Parathyroid adenoma (tissue), 2 donors: ENCODE data around the gene VILL.

ENCODE experiments used
- H2AFZ ChIP-seq: fragments of 300-600 bp; sonication (generic); one replicate; pipeline ENCODE4 v1.7.0; 2017; ENCODE audit warnings: antibody characterized with exemption, mild to moderate bottlenecking
- H3K27ac ChIP-seq: fragments of 300-600 bp; sonication (generic); one replicate; pipeline ENCODE4 v1.7.0; 2017
- H3K27me3 ChIP-seq: fragments of 300-600 bp; sonication (generic); one replicate; pipeline ENCODE4 v1.7.0; 2017; ENCODE audit warnings: low read length; ENCODE audit not compliant: control insufficient read depth, insufficient read depth
- H3K36me3 ChIP-seq: fragments of 300-600 bp; sonication (generic); one replicate; pipeline ENCODE4 v1.7.0; 2017; ENCODE audit warnings: low read length; ENCODE audit not compliant: control insufficient read depth, insufficient read depth
- H3K4me1 ChIP-seq: fragments of 300-600 bp; sonication (generic); one replicate; pipeline ENCODE4 v1.7.0; 2017; ENCODE audit warnings: control low read depth
- H3K4me2 ChIP-seq: fragments of 300-600 bp; sonication (generic); one replicate; pipeline ENCODE4 v1.7.0; 2017; ENCODE audit warnings: low read length
- H3K4me3 ChIP-seq: fragments of 300-600 bp; sonication (generic); one replicate; pipeline ENCODE4 v1.7.0; 2017; ENCODE audit warnings: low read depth, low read length
- H3K79me2 ChIP-seq: fragments of 300-600 bp; sonication (generic); one replicate; pipeline ENCODE4 v1.7.0; 2017; ENCODE audit warnings: control low read depth
- H3K9ac ChIP-seq: fragments of 300-600 bp; sonication (generic); one replicate; pipeline ENCODE4 v1.7.0; 2017; ENCODE audit warnings: mild to moderate bottlenecking
- H3K9me3 ChIP-seq: fragments of 300-600 bp; sonication (generic); one replicate; pipeline ENCODE4 v1.7.0; 2017; ENCODE audit warnings: low read length; ENCODE audit not compliant: control insufficient read depth
- TF ChIP-seq, protein P1 (sequence below): fragments of 300-600 bp; sonication (generic); IDR thresholded peaks from one replicate; pipeline ENCODE4 v1.7.0; 2017; ENCODE audit warnings: antibody characterized with exemption, mild to moderate bottlenecking
- donor health status: primary hyperparathyroidism.

Gene VILL

GRCh38 chr3:37991109-37991508 lies 523 bp downstream of the VILL start:
- H3K36me3 ChIP-seq = no peaks in the 10 kb centered on the region
- no peaks in the 10 kb centered on the region for H3K4me1 ChIP-seq
- H3K9ac ChIP-seq = no peak overlapping the region
- H2AFZ ChIP-seq = no peak overlapping the region
- H3K27ac ChIP-seq = no peak overlapping the region
- H3K9me3 ChIP-seq = no peaks in the 10 kb centered on the region
- TF ChIP-seq, protein P1, sequence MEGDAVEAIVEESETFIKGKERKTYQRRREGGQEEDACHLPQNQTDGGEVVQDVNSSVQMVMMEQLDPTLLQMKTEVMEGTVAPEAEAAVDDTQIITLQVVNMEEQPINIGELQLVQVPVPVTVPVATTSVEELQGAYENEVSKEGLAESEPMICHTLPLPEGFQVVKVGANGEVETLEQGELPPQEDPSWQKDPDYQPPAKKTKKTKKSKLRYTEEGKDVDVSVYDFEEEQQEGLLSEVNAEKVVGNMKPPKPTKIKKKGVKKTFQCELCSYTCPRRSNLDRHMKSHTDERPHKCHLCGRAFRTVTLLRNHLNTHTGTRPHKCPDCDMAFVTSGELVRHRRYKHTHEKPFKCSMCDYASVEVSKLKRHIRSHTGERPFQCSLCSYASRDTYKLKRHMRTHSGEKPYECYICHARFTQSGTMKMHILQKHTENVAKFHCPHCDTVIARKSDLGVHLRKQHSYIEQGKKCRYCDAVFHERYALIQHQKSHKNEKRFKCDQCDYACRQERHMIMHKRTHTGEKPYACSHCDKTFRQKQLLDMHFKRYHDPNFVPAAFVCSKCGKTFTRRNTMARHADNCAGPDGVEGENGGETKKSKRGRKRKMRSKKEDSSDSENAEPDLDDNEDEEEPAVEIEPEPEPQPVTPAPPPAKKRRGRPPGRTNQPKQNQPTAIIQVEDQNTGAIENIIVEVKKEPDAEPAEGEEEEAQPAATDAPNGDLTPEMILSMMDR = no peak
- H3K4me3 ChIP-seq = no peak overlapping the region
- no peaks in the 10 kb centered on the region for H3K79me2 ChIP-seq
- no peak overlapping the region for H3K4me2 ChIP-seq
- H3K27me3 ChIP-seq = no peaks in the 10 kb centered on the region

GRCh38 chr3:37991823-37992222 lies 1.2 kb downstream of the VILL start:
- no peak overlapping the region for H3K4me3 ChIP-seq
- no peak overlapping the region for H3K27ac ChIP-seq
- no peak overlapping the region for H3K9ac ChIP-seq
- H2AFZ ChIP-seq = no peak overlapping the region
- no peaks in the 10 kb centered on the region for H3K4me1 ChIP-seq
- H3K9me3 ChIP-seq = no peaks in the 10 kb centered on the region
- no peaks in the 10 kb centered on the region for H3K36me3 ChIP-seq
- TF ChIP-seq, protein P1 = no peak
- H3K27me3 ChIP-seq = no peaks in the 10 kb centered on the region
- no peak overlapping the region for H3K4me2 ChIP-seq
- H3K79me2 ChIP-seq = no peaks in the 10 kb centered on the region

- H3K4me3 ChIP-seq = no peak overlapping the region
- TF ChIP-seq, protein P1 = no peak
- no peaks in the 10 kb centered on the region for H3K9me3 ChIP-seq
- no peaks in the 10 kb centered on the region for H3K27me3 ChIP-seq
- no peak overlapping the region for H3K9ac ChIP-seq
- H3K27ac ChIP-seq = no peak overlapping the region
- no peak overlapping the region for H3K4me2 ChIP-seq
- no peaks in the 10 kb centered on the region for H3K4me1 ChIP-seq
- no peak overlapping the region for H2AFZ ChIP-seq
- no peaks in the 10 kb centered on the region for H3K79me2 ChIP-seq
- no peaks in the 10 kb centered on the region for H3K36me3 ChIP-seq
Observed at GRCh38 chr3:37992271-37993066, 1.9 kb downstream of the VILL start.

DNA sequence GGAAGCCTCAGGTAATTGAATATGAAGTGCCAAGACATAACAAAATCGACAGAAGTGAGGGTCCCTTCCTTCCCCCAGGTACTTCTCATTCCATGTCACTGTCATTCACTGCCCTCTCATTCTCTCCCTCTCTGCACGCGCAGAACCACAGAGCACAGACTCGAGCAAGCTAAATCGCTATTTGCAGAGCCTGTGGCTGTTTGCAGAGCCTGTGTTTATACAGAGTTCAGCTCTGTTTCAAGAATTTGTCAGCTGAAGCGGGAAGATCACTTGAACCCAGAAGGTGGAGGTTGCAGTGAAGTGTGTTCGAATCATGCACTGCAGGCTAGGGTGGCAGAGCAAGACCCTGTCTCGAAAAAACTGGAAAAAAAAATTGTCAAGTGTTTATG lies 2.5 kb downstream of the VILL start:
- no peak overlapping the region for H3K27ac ChIP-seq
- no peak overlapping the region for H3K9ac ChIP-seq

More for the DNA sequence above, 2.5 kb downstream of the VILL start:
- Histone ChIP-seq H3K4me3 (no peak overlapping the region), H3K27me3 (no peaks in the 10 kb centered on the region), H2AFZ (no peak overlapping the region), H3K4me2 (no peak overlapping the region), H3K79me2 (no peaks in the 10 kb centered on the region), H3K36me3 (no peaks in the 10 kb centered on the region), H3K4me1 (no peaks in the 10 kb centered on the region), H3K9me3 (no peaks in the 10 kb centered on the region)
- TF ChIP-seq, protein P1 = no peak
